Progenitor cell of endocrine pancreas (in vitro differentiated cells): ENCODE results near the gene RBP5. TPM values are rescaled to one million over a fixed set of nuclear protein-coding genes. Genes with fewer than 3 reads are reported as not detected.

Experiments
- DNase-seq: peaks from one replicate; pipeline ENCODE4 v3.0.0; 2021; ENCODE audit warnings: low spot score; ENCODE audit not compliant: unreplicated experiment
- H3K27ac Mint-ChIP-seq: 2 replicates; pipeline ENCODE4 v1.8.0; 2021; ENCODE audit warnings: mild to moderate bottlenecking, moderate library complexity, mixed read lengths
- H3K27me3 Mint-ChIP-seq: 2 replicates; pipeline ENCODE4 v1.8.0; 2021; ENCODE audit warnings: mixed read lengths
- H3K36me3 Mint-ChIP-seq: 2 replicates; pipeline ENCODE4 v1.8.0; 2022; ENCODE audit warnings: mixed read lengths; ENCODE audit not compliant: insufficient read depth
- H3K4me1 Mint-ChIP-seq: 2 replicates; pipeline ENCODE4 v1.8.0; 2021; ENCODE audit warnings: low read depth, mixed read lengths
- H3K4me3 Mint-ChIP-seq: 2 replicates; pipeline ENCODE4 v1.8.0; 2021; ENCODE audit warnings: low read depth, mild to moderate bottlenecking, moderate library complexity, mixed read lengths
- H3K9me3 Mint-ChIP-seq: 2 replicates; pipeline ENCODE4 v1.8.0; 2021; ENCODE audit warnings: low read depth, mixed read lengths
- CTCF ChIP-seq: fragments of 200-600 bp; sonication (generic); IDR thresholded peaks from one replicate; pipeline ENCODE4 v1.5.0; 2021; ENCODE audit warnings: antibody characterized with exemption, mild to moderate bottlenecking; ENCODE audit not compliant: unreplicated experiment
- total RNA-seq: library from RNA; stranded (reverse); gene quantifications from 2 replicates; pipeline ENCODE4 v1.2.1, GENCODE V29; 2021

Gene RBP5
- total RNA-seq, 1 donor from 2014 or later: 5.8 TPM

- H3K4me3 Mint-ChIP-seq: peak within 1 kb of the TSS; percentile 75
- peaks cover 33% of the 10 kb centered on the region for H3K27me3 Mint-ChIP-seq
- H3K27ac Mint-ChIP-seq: peak within 1 kb of the TSS; percentile 83
- no peaks in the 10 kb centered on the region for H3K9me3 Mint-ChIP-seq
- no peaks in the 10 kb centered on the region for H3K36me3 Mint-ChIP-seq
- peaks cover 4% of the 10 kb centered on the region for H3K4me1 Mint-ChIP-seq
- peak; percentile 67 for DNase-seq
- peak; percentile 100 for TF ChIP-seq CTCF
These were observed 36.3 kb downstream of the RBP5 start, which contains the start of gene C1R for GRCh38 chr12:7092229-7092985. TSS of gene C1R (minus strand) at chr12:7092445. CDS start at chr12:7092388, 57 bp downstream.

GRCh38 chr12:7091660-7092228, 36.9 kb downstream of the RBP5 start:
- H3K4me3 Mint-ChIP-seq: peak overlapping the region; percentile 75
- peaks cover 36% of the 10 kb centered on the region for H3K27me3 Mint-ChIP-seq
- H3K36me3 Mint-ChIP-seq: no peaks in the 10 kb centered on the region
- DNase-seq: no peak
- no peak for TF ChIP-seq CTCF
- H3K9me3 Mint-ChIP-seq: no peaks in the 10 kb centered on the region
- peaks cover 4% of the 10 kb centered on the region for H3K4me1 Mint-ChIP-seq
- peak overlapping the region; percentile 83 for H3K27ac Mint-ChIP-seq

GRCh38 chr12:7091171-7091570, 37.5 kb downstream of the RBP5 start:
- TF ChIP-seq CTCF: no peak
- H3K27ac Mint-ChIP-seq: no peak overlapping the region
- peaks cover 4% of the 10 kb centered on the region for H3K4me1 Mint-ChIP-seq
- no peak overlapping the region for H3K4me3 Mint-ChIP-seq
- no peak for DNase-seq
- H3K27me3 Mint-ChIP-seq: peaks cover 36% of the 10 kb centered on the region
- H3K36me3 Mint-ChIP-seq: no peaks in the 10 kb centered on the region
- H3K9me3 Mint-ChIP-seq: no peaks in the 10 kb centered on the region

GRCh38 chr12:7090222-7090998, 38.3 kb downstream of the RBP5 start:
- Mint-ChIP-seq H3K27me3 (peaks cover 36% of the 10 kb centered on the region), H3K36me3 (no peaks in the 10 kb centered on the region), H3K27ac (peak overlapping the region; percentile 18), H3K4me1 (peaks cover 4% of the 10 kb centered on the region), H3K9me3 (no peaks in the 10 kb centered on the region), H3K4me3 (no peak overlapping the region)
- no peak for TF ChIP-seq CTCF
- DNase-seq: no peak

GRCh38 chr12:7089196-7089871, 39.4 kb downstream of the RBP5 start:
- peaks cover 4% of the 10 kb centered on the region for H3K4me1 Mint-ChIP-seq
- peaks cover 36% of the 10 kb centered on the region for H3K27me3 Mint-ChIP-seq
- H3K9me3 Mint-ChIP-seq: no peaks in the 10 kb centered on the region
- H3K36me3 Mint-ChIP-seq: no peaks in the 10 kb centered on the region
- H3K27ac Mint-ChIP-seq: no peak overlapping the region
- TF ChIP-seq CTCF: no peak
- DNase-seq: no peak
- H3K4me3 Mint-ChIP-seq: no peak overlapping the region
